Peyer's patch (tissue), 4 donors: ENCODE results near the gene OR4D6.

Experiments
- CTCF ChIP-seq, 6 experiments: fragments of 450-650 bp in 4 of 6; fragments of 200-600 bp in 2 of 6; sonication (generic) in 1 of 6; IDR thresholded peaks; one replicate each; pipeline ENCODE4 v1.5.1; 2017 to 2019; ENCODE audit warnings: antibody characterized with exemption in 6 of 6, mild to moderate bottlenecking in 3 of 6, moderate library complexity in 1 of 6
- POLR2A ChIP-seq, 2 donors: fragments of 450-650 bp; IDR thresholded peaks; one replicate each; pipeline ENCODE4 v1.5.1; 2017; ENCODE audit warnings: antibody characterized with exemption in 2 of 2, mild to moderate bottlenecking in 2 of 2, moderate library complexity in 2 of 2

- no peak for TF ChIP-seq CTCF (IDR thresholded peaks at IDR 0.05)
- TF ChIP-seq POLR2A (IDR thresholded peaks at IDR 0.05): no peak
Observed at GRCh38 chr11:59503276-59503675, 46.5 kb downstream of the OR4D6 start, which contains the start of gene OR4D11.
